Measurements from ENCODE around the gene ZNF550. TPM values are rescaled to one million over a fixed set of nuclear protein-coding genes. Genes with fewer than 3 reads are reported as not detected.

The ZNF550 gene
- 3.0 to 4.3 TPM (median 3.8 TPM) in 5 replicates for total RNA-seq (2022; extraction: Qiagen RNA extraction; ENCODE audit: low read depth)

DNA sequence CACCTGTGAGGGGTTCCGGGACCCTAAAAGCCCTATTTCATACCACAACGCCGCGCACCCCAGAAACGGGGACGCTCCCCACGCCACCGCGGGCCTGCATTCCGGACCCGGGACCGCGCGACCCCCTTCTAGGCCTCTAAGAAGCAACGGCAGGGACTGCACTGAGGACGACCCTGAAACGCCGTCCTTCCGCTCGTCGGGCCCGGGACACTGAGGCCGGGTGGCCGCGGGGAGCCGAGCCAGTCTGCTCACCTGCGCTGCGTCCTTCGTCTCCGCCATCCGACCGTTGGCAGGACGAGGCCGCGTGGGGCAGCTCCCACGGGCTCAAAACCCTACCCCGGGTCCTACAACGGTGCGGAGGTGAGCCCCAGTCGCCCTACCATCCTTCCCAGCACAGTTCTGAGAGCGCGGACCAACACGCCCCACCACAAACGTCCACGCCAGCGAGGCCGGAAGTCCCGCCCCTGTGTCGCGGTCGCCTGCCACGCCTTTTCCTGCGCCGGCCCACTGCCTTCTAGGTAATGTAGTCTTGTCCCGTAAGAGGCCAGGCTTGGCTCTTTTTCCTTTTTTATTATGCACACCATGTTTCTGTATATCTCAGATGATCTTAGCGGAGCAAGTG, at the start of gene ZNF550:
Gene ZNF550, minus strand, starts transcription at position 460 of the 622 bp plus-strand sequence. Its CDS starts 181 bp downstream, at position 279.

DNA sequence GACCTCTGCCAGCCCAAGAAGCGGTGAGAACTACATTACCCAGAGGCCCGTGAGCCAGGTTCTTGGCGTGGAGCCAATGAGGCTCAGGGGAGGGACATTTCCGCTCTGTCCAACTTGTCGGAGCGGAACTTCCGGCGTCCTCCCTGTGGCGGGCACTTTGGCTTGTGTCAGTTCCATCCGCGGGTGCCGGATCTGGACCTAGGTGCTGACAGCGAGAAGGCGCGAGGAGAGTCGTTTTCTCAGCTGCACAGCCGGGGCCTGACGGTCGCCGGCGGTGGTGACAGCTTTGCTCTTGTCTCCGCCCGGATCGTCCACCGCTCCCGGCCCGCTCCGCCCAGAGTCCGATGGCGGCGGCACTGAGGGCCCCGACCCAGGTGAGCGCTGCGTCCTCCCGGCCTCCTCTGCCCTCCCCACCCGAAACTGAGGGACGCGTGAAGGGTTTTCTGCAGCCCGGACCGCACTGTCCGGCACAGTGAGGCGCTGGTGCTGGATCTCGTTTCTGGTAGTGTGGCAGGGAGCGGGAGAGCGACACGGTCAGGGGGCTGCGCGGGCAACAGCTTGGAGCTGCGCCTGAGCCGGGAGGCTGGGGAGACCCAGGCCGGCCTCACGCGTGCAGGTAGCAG, 40.2 kb upstream of the ZNF550 start, which contains the start of gene ZNF530:
Gene ZNF530, plus strand, starts transcription at position 125 of the 623 bp plus-strand sequence. CDS start 4,461 bp downstream, outside the sequence.

DNA sequence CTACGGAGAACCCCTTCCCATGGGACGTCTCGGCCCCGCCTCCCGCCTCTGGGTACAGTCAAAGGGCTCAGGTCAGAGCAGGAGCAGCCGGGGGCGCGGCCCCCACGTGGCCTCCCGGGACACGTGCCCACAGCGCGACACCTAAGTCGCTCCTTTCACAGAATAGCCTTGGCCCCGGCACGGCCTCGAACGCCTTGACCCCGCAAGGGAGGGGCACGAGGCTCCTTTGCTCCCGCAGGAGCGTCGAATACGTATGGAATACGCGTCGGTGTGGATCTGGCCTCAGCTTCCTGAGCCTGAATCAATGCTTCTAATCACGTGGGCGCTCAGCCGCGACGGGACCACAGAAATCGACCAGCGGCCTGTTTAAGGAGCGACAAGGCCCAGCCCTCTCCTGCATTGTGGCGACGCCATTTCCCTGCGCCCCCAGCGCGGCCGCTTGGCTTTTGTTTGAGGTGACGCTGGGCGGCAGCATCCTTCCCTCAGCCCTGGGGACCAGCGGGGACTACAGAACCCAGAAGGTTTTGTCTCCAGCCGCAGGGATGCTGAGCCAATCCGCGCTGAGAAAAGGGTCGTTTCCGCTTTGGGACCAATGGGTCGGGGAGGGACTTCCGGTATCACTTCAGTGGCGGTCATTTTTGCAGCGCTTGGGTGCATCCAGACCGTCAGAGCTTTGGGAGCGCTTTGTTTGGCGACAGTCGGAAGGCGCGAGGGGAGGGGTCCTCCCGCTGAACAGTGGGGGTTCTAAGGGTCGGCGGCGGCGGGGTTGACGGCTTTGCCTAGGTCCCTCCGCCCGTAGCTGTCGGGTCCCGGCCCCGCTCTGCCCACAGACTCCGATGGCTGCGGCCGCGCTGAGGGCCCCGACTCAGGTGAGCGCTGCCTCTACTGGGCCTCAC, 24.1 kb upstream of the ZNF550 start, which contains the start of gene ZIK1:
Gene ZIK1, plus strand, starts transcription at position 625 of the 896 bp plus-strand sequence. Its CDS starts 212 bp downstream, at position 837.

DNA sequence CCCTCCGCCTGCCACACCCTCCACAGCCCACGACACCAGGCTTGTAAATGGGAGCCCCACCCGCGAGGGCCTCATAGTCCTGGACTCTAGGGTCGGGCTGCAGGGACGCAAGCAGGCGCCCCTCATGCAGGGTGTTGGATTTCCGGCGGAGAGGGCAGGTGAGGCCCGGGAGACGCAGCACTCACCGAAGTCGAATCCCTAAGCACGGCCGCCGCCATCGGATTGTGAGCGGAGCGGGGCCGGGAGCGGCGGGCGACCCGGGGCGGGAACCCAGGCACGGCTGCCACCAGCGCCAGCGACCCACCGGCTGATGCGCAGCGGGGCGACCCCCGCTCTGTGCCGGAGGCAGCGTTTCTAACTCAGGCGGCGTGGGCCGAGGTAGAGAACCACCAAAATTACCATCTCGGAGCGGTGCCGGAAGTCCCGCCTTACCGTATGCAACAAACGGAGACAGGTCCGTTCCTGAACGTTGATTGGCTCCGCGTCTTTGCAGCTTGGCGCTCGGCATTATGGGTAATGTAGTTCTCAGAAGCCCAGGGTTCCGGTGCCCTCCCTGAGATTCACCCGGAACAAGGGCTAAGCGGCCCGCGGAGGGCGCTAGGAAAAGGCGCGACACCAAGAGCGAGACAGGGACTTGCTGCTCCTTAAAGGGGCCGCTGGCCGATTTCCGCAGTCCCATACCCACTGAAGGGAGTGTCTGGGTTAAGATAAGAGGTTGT, 19.0 kb upstream of the ZNF550 start, which contains the start of gene ZNF416:
Gene ZNF416, minus strand, starts transcription at position 425 of the 719 bp plus-strand sequence. Its CDS starts 207 bp downstream, at position 218.

DNA sequence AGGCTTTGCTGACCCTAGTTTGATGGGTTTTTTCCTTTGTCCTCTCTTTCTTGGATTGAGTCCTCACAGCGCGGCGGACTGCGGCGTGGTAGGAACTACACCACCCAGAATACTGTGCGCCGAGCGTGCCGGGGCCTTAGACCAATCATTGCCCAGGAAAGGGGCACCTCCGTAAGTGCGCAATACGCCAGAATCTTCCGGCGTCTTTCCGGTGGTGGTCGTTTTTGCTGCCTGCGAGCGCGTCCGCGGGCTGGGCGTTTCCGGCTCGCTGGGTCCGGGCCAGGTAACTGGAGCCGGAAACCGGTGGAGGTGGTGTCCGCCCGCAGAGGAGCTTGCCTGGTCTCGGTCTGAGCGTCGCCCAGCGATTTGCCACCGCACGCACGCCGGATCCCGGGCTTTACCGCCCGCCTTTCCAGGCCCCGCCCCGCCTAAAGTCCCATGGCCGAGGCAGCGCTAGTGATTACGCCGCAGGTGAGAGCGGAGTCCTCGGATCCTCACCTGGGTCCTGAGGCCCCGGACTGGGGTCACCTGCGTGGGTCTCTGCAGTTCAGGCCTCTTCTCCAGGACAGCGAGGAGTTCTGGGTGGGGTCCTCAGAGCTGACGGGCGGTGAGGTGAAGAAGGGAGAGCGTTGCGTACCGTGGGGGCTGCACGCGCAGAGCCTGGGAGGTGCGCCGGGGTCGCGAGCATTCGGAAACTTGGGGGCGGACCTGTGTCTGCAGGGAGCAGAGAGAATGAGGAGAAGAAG, 32.4 kb downstream of the ZNF550 start, which contains the start of gene ZNF549:
Gene ZNF549, plus strand, starts transcription at position 221 of the 746 bp plus-strand sequence. Its CDS starts 218 bp downstream, at position 439.

DNA sequence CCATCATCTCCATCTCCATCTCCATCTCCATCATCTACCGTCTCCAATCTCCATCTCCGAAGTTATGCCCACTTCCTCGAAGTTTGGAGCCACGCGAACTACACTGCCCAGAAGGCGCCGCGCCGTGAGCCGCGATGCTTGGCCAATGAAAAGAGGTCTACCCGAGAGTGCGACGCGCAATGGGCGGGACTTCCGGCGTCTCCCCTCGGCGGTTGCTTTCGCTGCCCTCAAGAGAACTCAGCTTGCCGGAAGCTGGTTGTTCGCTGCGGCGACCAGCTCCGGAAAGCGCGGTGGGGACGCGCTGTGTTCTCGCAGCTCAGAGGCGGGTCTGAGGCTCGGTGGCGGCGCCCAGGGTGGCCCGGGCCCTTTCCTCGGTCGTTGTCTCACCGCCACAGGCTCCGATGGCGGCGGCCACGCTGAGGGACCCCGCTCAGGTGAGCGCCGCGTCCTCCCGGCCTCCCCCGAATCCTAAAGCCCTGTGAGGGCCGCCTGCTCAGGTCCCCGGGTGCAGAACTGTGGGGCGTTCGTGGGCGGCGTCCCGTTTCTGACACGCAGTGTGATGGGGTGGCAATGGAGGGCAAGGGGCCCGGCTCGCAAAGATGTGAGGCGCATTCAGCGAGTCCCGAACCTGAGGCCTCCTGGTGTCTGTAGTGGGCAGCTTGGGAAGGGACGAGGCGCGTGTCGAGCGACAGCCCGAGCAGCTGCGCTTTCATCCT, 59.8 kb downstream of the ZNF550 start, which contains the start of gene ZNF773:
Gene ZNF773, plus strand, starts transcription at position 259 of the 716 bp plus-strand sequence. Its CDS starts 143 bp downstream, at position 402.

DNA sequence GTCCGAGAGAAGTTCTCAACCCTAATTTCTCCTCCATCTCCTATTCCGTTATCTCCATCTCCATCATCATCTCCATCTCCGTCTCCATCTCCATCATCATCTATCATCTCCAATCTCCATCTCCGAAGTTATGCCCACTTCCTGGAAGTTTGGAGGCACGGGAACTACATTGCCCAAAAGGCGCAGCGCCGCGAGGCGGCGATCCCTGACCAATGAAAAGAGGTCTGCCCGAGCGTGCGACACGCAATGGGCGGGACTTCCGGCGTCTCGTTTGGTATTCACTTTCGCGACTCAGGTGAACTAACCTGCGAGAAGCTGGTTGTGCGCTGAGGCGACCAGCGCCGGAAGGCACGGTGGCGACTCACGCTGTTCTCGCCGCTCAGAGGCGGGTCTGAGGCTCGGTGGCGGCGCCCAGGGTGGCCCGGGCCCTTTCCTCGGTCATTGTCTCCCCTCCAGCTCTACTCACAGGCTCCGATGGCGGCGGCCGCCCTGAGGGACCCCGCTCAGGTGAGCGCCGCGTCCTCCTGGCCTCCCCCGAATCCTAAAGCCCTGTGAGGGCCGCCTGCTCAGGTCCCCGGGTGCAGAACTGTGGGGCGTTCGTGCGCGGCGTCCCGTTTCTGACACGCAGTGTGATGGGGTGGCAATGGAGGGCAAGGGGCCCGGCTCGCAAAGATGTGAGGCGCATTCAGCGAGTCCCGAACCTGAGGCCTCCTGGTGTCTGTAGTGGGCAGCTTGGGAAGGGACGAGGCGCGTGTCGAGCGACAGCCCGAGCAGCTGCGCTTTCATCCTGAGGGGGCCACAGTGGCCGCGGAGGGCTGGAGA, 72.0 kb downstream of the ZNF550 start, which contains the start of gene ZNF419:
Gene ZNF419, plus strand, starts transcription at position 274 of the 822 bp plus-strand sequence. Its CDS starts 201 bp downstream, at position 475.

Other genes starting within 250 kb of the ZNF550 start
- 0.78 to 1.7 TPM (median 1.4 TPM) in 5 replicates for gene ZNF543, start 239.4 kb downstream of the ZNF550 start, total RNA-seq (2022; extraction: Qiagen RNA extraction; ENCODE audit: low read depth)
- 2.0 to 2.5 TPM (median 2.3 TPM) in 5 replicates for gene ZNF304, start 208.6 kb downstream of the ZNF550 start, total RNA-seq (2022; extraction: Qiagen RNA extraction; ENCODE audit: low read depth)
- 15.8 to 18.0 TPM (median 16.3 TPM) in 5 replicates for gene TRAPPC2B, start 196.3 kb downstream of the ZNF550 start, total RNA-seq (2022; extraction: Qiagen RNA extraction; ENCODE audit: low read depth)
- 1.4 to 2.2 TPM (median 1.7 TPM) in 5 replicates for gene ZNF547, start 196.3 kb downstream of the ZNF550 start, total RNA-seq (2022; extraction: Qiagen RNA extraction; ENCODE audit: low read depth)
- gene ZNF548, start 170.0 kb downstream of the ZNF550 start, total RNA-seq (2022; extraction: Qiagen RNA extraction; ENCODE audit: low read depth), result 2.2 to 4.6 TPM (median 3.9 TPM) in 5 replicates
- 4.0 to 7.4 TPM (median 4.9 TPM) in 5 replicates for gene ZNF17, start 148.7 kb downstream of the ZNF550 start, total RNA-seq (2022; extraction: Qiagen RNA extraction; ENCODE audit: low read depth)
- gene ZNF749, start 124.5 kb downstream of the ZNF550 start, total RNA-seq (2022; extraction: Qiagen RNA extraction; ENCODE audit: low read depth), result 14.1 to 17.2 TPM (median 14.4 TPM) in 5 replicates
- gene VN1R1, start 102.7 kb downstream of the ZNF550 start, total RNA-seq (2022; extraction: Qiagen RNA extraction; ENCODE audit: low read depth), result 0.08 to 0.10 TPM in 2 of 5 replicates, not detected in the others
- 0.58 to 1.8 TPM (median 1.5 TPM) in 5 replicates for gene ZNF772, start 82.3 kb downstream of the ZNF550 start, total RNA-seq (2022; extraction: Qiagen RNA extraction; ENCODE audit: low read depth)
- 5.6 to 9.9 TPM (median 6.5 TPM) in 5 replicates for gene ZNF419, start 72.1 kb downstream of the ZNF550 start, total RNA-seq (2022; extraction: Qiagen RNA extraction; ENCODE audit: low read depth)
- gene ZNF773, start 59.9 kb downstream of the ZNF550 start, total RNA-seq (2022; extraction: Qiagen RNA extraction; ENCODE audit: low read depth), result 3.6 to 5.6 TPM (median 5.5 TPM) in 5 replicates
- gene ZNF549, start 32.5 kb downstream of the ZNF550 start, total RNA-seq (2022; extraction: Qiagen RNA extraction; ENCODE audit: low read depth), result 1.5 to 2.1 TPM (median 1.8 TPM) in 5 replicates
- gene ZNF416, start 19.0 kb upstream of the ZNF550 start, total RNA-seq (2022; extraction: Qiagen RNA extraction; ENCODE audit: low read depth), result 3.4 to 5.5 TPM (median 4.7 TPM) in 5 replicates
- gene ZIK1, start 24.3 kb upstream of the ZNF550 start, total RNA-seq (2022; extraction: Qiagen RNA extraction; ENCODE audit: low read depth), result not detected in 5 replicates
- 4.2 to 5.6 TPM (median 4.8 TPM) in 5 replicates for gene ZNF530, start 40.0 kb upstream of the ZNF550 start, total RNA-seq (2022; extraction: Qiagen RNA extraction; ENCODE audit: low read depth)
- gene ZNF134, start 54.4 kb upstream of the ZNF550 start, total RNA-seq (2022; extraction: Qiagen RNA extraction; ENCODE audit: low read depth), result 8.8 to 12.1 TPM (median 9.3 TPM) in 5 replicates
- gene ZNF211, start 73.3 kb upstream of the ZNF550 start, total RNA-seq (2022; extraction: Qiagen RNA extraction; ENCODE audit: low read depth), result 5.1 to 6.8 TPM (median 6.0 TPM) in 5 replicates
- not detected in 5 replicates for gene ZSCAN4, start 109.1 kb upstream of the ZNF550 start, total RNA-seq (2022; extraction: Qiagen RNA extraction; ENCODE audit: low read depth)
- gene ZNF551, start 122.1 kb upstream of the ZNF550 start, total RNA-seq (2022; extraction: Qiagen RNA extraction; ENCODE audit: low read depth), result 4.8 to 5.6 TPM (median 5.0 TPM) in 5 replicates
- gene ZNF154, start 149.3 kb upstream of the ZNF550 start, total RNA-seq (2022; extraction: Qiagen RNA extraction; ENCODE audit: low read depth), result not detected in 5 replicates
- gene ZNF671, start 167.8 kb upstream of the ZNF550 start, total RNA-seq (2022; extraction: Qiagen RNA extraction; ENCODE audit: low read depth), result 0.69 to 1.1 TPM (median 1.0 TPM) in 5 replicates
- 5.0 to 7.4 TPM (median 5.3 TPM) in 5 replicates for gene ZNF776, start 187.0 kb upstream of the ZNF550 start, total RNA-seq (2022; extraction: Qiagen RNA extraction; ENCODE audit: low read depth)
- 5.1 to 7.2 TPM (median 6.6 TPM) in 5 replicates for gene ZNF586, start 209.8 kb upstream of the ZNF550 start, total RNA-seq (2022; extraction: Qiagen RNA extraction; ENCODE audit: low read depth)